Thoracic aorta (tissue), 2 donors: Measurements from ENCODE around the gene SORL1-AS1.
"Not testable (repeated sequence)": the region's sequence is repeated elsewhere in the genome, so short reads cannot be mapped to it uniquely, and the experiment has no call there.

Source experiments
- ATAC-seq: fragments of 150-250 bp; one replicate; pipeline ENCODE4 v1.8.0; 2017; ENCODE audit warnings: low read depth; ENCODE audit not compliant: insufficient number of reproducible peaks, low FRiP score
- DNase-seq: peaks from one replicate; pipeline ENCODE4 v3.0.0-alpha.2; 2020; ENCODE audit warnings: low spot score
- H3K27ac ChIP-seq, 2 donors: fragments of 200-600 bp; sonication (generic); 1 replicate in 1 of 2; 2 replicates in 1 of 2; pipeline ENCODE4 v1.5.1; 2016; ENCODE audit warnings: mild to moderate bottlenecking in 2 of 2, moderate library complexity in 2 of 2
- H3K27me3 ChIP-seq: fragments of 200-600 bp; sonication (generic); replicated peaks from 2 replicates; pipeline ENCODE4 v1.6.0; 2016; ENCODE audit warnings: mild to moderate bottlenecking; ENCODE audit not compliant: insufficient read depth
- H3K36me3 ChIP-seq: fragments of 200-600 bp; sonication (generic); one replicate; pipeline ENCODE4 v1.5.1; 2016
- H3K4me1 ChIP-seq, 2 donors: fragments of 200-600 bp; sonication (generic); 1 replicate in 1 of 2; 2 replicates in 1 of 2; pipeline versions ENCODE4 v1.5.1 to v1.6.0; 2016; ENCODE audit warnings: low read depth in 2 of 2, mild to moderate bottlenecking in 1 of 2; ENCODE audit not compliant: control insufficient read depth in 1 of 2
- H3K4me3 ChIP-seq: fragments of 200-600 bp; sonication (generic); 2 replicates; pipeline ENCODE4 v1.5.1; 2016; ENCODE audit warnings: mild to moderate bottlenecking
- H3K9me3 ChIP-seq: fragments of 200-600 bp; sonication (generic); 2 replicates; pipeline ENCODE4 v1.5.1; 2016
- TF ChIP-seq, protein P1 (sequence below): fragments of 200-600 bp; sonication (generic); IDR thresholded peaks from one replicate; pipeline ENCODE4 v1.5.1; 2019; ENCODE audit warnings: antibody characterized with exemption

SORL1-AS1 gene

DNA sequence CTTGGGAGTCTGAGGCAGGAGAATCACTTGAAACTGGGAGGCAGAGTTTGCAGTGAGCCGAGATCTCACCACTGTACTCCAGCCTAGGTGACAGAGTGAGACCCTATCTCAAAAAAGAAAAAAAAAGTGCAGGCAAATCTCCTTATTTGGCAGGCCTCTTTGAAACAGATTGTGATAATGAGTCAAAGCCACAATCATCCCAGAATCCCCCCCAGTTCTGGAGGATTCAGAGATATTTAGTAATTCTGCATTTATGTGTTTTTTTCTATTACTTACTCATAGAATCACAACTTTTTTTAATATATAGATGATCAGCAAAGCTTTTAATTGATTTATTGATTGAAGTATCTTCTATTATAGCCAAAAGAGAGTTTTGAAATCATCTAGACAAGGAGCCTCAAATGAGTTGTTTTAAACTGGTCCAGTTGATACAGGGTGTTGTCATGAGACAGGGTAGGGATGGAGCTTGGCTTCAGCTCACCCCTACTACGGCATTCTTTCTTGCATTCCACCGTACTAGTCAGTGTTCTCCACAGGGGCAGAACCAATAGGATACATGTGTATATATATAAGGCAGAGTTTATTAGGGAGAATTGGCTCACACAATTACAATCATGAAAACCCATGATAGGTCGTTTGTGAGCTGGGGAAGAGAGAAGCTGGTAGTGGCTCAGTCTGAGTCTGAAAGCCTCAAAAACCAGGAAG, 39.9 kb downstream of the SORL1-AS1 start:
- ATAC-seq = no peak
- TF ChIP-seq, protein P1, sequence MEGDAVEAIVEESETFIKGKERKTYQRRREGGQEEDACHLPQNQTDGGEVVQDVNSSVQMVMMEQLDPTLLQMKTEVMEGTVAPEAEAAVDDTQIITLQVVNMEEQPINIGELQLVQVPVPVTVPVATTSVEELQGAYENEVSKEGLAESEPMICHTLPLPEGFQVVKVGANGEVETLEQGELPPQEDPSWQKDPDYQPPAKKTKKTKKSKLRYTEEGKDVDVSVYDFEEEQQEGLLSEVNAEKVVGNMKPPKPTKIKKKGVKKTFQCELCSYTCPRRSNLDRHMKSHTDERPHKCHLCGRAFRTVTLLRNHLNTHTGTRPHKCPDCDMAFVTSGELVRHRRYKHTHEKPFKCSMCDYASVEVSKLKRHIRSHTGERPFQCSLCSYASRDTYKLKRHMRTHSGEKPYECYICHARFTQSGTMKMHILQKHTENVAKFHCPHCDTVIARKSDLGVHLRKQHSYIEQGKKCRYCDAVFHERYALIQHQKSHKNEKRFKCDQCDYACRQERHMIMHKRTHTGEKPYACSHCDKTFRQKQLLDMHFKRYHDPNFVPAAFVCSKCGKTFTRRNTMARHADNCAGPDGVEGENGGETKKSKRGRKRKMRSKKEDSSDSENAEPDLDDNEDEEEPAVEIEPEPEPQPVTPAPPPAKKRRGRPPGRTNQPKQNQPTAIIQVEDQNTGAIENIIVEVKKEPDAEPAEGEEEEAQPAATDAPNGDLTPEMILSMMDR = no peak
- H3K9me3 ChIP-seq = no peaks in the 10 kb centered on the region
- no peaks in the 10 kb centered on the region for H3K27me3 ChIP-seq
- no peaks in the 10 kb centered on the region for H3K36me3 ChIP-seq
- H3K4me1 ChIP-seq = peaks cover 21 to 25% of the 10 kb centered on the region in 2 donors
- no peak overlapping the region for H3K4me3 ChIP-seq
- no peak for DNase-seq
- no peak overlapping the region for H3K27ac ChIP-seq

DNA sequence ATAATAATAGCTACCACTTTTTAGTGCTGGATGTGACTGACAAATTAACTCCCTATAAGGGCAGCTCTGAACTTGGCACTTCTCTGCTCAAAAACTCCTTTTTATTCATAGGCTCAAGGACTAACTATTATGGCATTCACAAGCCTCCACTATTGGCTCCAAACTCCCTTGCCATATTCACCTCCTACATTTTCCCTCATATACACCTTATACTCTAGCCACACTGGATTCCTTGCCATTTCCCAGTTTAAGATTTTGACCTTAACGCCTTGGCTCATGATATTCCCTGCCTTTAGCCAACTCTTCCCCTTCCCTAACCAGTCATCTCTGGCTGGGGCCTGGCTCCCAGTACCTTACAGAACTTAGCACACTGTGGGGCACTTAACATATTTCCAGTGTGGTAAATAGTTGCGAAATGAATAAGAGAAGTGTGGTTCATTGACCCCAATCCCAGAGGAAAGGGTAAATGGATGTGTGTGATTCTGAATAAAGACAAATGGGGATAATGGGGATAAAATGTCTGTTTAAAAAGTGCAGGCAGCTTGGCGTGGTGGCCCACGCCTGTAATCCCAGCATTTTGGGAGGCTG, 40.7 kb downstream of the SORL1-AS1 start:
- TF ChIP-seq, protein P1 = no peak
- no peak for DNase-seq
- peaks cover 15 to 17% of the 10 kb centered on the region in 2 donors for H3K4me1 ChIP-seq

DNA sequence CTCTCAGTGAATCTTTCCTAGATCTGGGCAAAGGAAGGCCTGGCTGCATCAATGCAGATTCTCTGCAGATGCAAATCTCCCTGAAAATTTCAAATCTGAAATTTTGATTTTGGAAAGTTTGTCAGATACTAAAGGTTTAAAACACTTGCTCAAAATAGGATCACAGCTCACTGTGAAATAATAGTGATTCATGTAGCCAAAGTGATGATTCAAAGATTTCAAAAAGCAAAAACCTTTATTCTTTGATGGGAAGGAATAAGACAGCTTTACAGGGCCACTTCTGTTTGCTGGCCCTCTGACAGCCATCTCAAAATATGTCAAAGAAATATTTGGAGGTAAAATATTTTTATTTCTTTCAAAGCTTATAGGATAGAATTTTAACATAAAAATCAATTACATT, 41.4 kb downstream of the SORL1-AS1 start:
- H3K4me3 ChIP-seq, H3K36me3 ChIP-seq, ATAC-seq, H3K27me3 ChIP-seq, DNase-seq, H3K9me3 ChIP-seq, H3K27ac ChIP-seq: not testable (repeated sequence)
- peaks cover 8 to 11% of the 10 kb centered on the region in 2 donors for H3K4me1 ChIP-seq

More for the DNA sequence above, 40.7 kb downstream of the SORL1-AS1 start:
- Histone ChIP-seq H3K9me3 (no peaks in the 10 kb centered on the region), H3K27ac (no peak overlapping the region), H3K36me3 (no peaks in the 10 kb centered on the region), H3K27me3 (no peaks in the 10 kb centered on the region), H3K4me3 (no peak overlapping the region)
- no peak for ATAC-seq

DNA sequence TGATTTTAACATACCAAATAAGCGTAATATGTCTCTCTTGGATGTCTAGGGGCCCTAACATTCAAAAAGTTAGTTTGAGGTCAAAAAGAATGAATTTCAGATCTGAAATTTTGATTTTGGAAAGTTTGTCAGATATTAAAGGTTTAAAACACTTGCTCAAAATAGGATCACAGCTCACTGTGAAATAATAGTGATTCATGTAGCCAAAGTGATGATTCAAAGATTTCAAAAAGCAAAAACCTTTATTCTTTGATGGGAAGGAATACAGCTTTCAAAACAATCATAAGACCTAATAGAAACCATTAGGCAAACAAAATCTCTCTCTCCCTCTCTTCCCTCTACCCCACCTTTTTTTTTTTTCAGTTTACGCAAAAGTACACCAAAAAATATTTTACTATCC, 42.7 kb downstream of the SORL1-AS1 start:
- not testable (repeated sequence) for H3K27me3 ChIP-seq, H3K36me3 ChIP-seq, H3K4me3 ChIP-seq, ATAC-seq, DNase-seq, H3K4me1 ChIP-seq, H3K9me3 ChIP-seq, H3K27ac ChIP-seq

DNA sequence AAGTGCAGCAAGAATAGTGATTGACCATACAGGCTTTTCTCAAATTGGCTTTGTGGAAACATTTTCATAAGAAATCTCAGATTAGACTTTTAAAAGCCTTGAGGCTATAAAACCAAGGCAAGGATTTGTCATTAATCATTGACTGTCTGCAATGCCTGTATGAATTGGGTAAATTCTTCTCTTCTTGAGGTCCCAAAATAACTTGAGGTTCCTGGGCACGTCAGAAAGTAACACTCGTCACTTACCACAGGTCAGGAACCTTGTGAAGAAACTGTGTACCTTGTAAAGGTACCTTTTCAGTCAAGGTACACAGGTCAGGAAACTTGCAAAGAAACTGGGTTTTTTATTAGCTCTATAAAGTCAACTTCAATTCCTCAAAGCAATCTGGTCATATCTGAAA, 43.9 kb downstream of the SORL1-AS1 start:
- no peaks in the 10 kb centered on the region for H3K27me3 ChIP-seq
- H3K36me3 ChIP-seq = no peaks in the 10 kb centered on the region
- H3K4me1 ChIP-seq = no peaks in the 10 kb centered on the region
- DNase-seq (no peak), ATAC-seq (no peak)
- no peak overlapping the region for H3K27ac ChIP-seq
- TF ChIP-seq, protein P1 = no peak
- no peaks in the 10 kb centered on the region for H3K9me3 ChIP-seq
- H3K4me3 ChIP-seq = no peak overlapping the region

DNA sequence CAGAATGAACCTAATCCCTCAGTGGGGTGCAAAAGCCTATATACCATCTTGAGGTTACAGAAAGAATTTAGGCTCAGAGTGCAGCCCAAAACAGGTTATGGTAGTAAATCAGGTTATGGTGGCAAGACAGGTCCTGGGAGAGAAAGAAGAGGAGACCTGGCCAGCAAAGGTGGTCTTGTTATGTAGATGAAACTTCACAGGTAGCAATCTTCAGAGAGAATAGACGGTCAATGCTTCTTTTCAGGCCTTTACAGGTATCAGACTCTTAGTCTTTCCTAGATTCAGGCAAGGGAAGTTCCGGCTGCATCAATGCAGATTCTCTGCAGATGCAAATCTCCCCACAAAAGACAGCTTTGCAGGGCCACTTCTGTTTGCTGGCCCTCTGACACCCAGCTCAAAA, 46.5 kb downstream of the SORL1-AS1 start:
- DNase-seq = no peak
- Histone ChIP-seq H3K36me3 (no peaks in the 10 kb centered on the region), H3K27me3 (no peaks in the 10 kb centered on the region), H3K27ac (no peak overlapping the region), H3K4me1 (no peaks in the 10 kb centered on the region), H3K4me3 (no peak overlapping the region), H3K9me3 (no peaks in the 10 kb centered on the region)
- TF ChIP-seq, protein P1 = no peak
- no peak for ATAC-seq
